NCI-H226 (cell line): ENCODE results near the gene PLPP3.

ENCODE experiments used
- DNase-seq: peaks from one replicate; pipeline ENCODE4 v3.0.0-alpha.2; 2015

The PLPP3 gene

GRCh38 chr1:56545711-56546110 lies 33.7 kb downstream of the PLPP3 start:
- DNase-seq, result no peak

- DNase-seq, result no peak
Measured at GRCh38 chr1:56543783-56544612, 35.4 kb downstream of the PLPP3 start.

GRCh38 chr1:56542651-56543050 lies 36.7 kb downstream of the PLPP3 start:
- DNase-seq, result no peak

- DNase-seq, result no peak
Measured at GRCh38 chr1:56541408-56541807, 38.0 kb downstream of the PLPP3 start.

- DNase-seq, result no peak
Measured at GRCh38 chr1:56540467-56540866, 38.9 kb downstream of the PLPP3 start.

- no peak for DNase-seq
Measured at GRCh38 chr1:56539520-56539931, 39.8 kb downstream of the PLPP3 start.

- no peak for DNase-seq
Measured at GRCh38 chr1:56538532-56538931, 40.8 kb downstream of the PLPP3 start.

- DNase-seq, result no peak
Measured at GRCh38 chr1:56537660-56538059, 41.7 kb downstream of the PLPP3 start.

- DNase-seq, result no peak
Measured at GRCh38 chr1:56535939-56536338, 43.4 kb downstream of the PLPP3 start.

GRCh38 chr1:56535362-56535761 lies 44.0 kb downstream of the PLPP3 start:
- DNase-seq, result no peak

- no peak for DNase-seq
Measured at GRCh38 chr1:56534130-56534651, 45.2 kb downstream of the PLPP3 start.

- DNase-seq, result no peak
Measured at GRCh38 chr1:56533621-56534020, 45.7 kb downstream of the PLPP3 start.

- DNase-seq, result no peak
Measured at GRCh38 chr1:56533197-56533596, 46.2 kb downstream of the PLPP3 start.

- no peak for DNase-seq
Measured at GRCh38 chr1:56532350-56532683, 47.0 kb downstream of the PLPP3 start.

- DNase-seq, result no peak
Measured at GRCh38 chr1:56531624-56532349, 47.6 kb downstream of the PLPP3 start.

- no peak for DNase-seq
Measured at GRCh38 chr1:56529801-56530200, 49.6 kb downstream of the PLPP3 start.

GRCh38 chr1:56527548-56528302 lies 51.6 kb downstream of the PLPP3 start:
- no peak for DNase-seq

GRCh38 chr1:56526571-56527174 lies 52.7 kb downstream of the PLPP3 start:
- no peak for DNase-seq

- no peak for DNase-seq
Measured at GRCh38 chr1:56525489-56526041, 53.8 kb downstream of the PLPP3 start.

- DNase-seq, result no peak
Measured at GRCh38 chr1:56524263-56524662, 55.1 kb downstream of the PLPP3 start.

GRCh38 chr1:56522680-56523079 lies 56.7 kb downstream of the PLPP3 start:
- no peak for DNase-seq

- DNase-seq, result no peak
Measured at GRCh38 chr1:56520016-56520601, 59.3 kb downstream of the PLPP3 start.
